Thymus (tissue), 11 donors: ENCODE measurements around the gene SSBP3. TPM values are rescaled to one million over a fixed set of nuclear protein-coding genes. Genes with fewer than 3 reads are reported as not detected.

ENCODE experiments used
- DNase-seq, 9 donors: peaks; one replicate each; pipeline ENCODE4 v3.0.0-alpha.2; 2013; ENCODE audit warnings: low spot score in 9 of 9, low read depth in 6 of 9, missing footprints in 1 of 9
- H3K27ac ChIP-seq, 2 donors: one replicate each; pipeline ENCODE4 v1.5.1; 2013; ENCODE audit warnings: control low read depth in 1 of 2, low read depth in 1 of 2, low read length in 1 of 2, mild to moderate bottlenecking in 1 of 2, moderate library complexity in 1 of 2
- H3K27me3 ChIP-seq, 2 donors: one replicate each; pipeline ENCODE4 v1.5.1; 2013; ENCODE audit warnings: low read length in 1 of 2; ENCODE audit not compliant: control insufficient read depth in 2 of 2, insufficient read depth in 1 of 2
- H3K36me3 ChIP-seq, 2 donors: one replicate each; pipeline ENCODE4 v1.5.1; 2013; ENCODE audit warnings: low read length in 1 of 2, mild to moderate bottlenecking in 1 of 2, moderate library complexity in 1 of 2; ENCODE audit not compliant: control insufficient read depth in 2 of 2, insufficient read depth in 2 of 2
- H3K4me1 ChIP-seq, 2 donors: one replicate each; pipeline ENCODE4 v1.5.1; 2013; ENCODE audit warnings: low read length in 2 of 2; ENCODE audit not compliant: control insufficient read depth in 2 of 2, insufficient read depth in 2 of 2
- H3K4me3 ChIP-seq, 2 donors: one replicate each; pipeline ENCODE4 v1.5.1; 2013; ENCODE audit warnings: low read length in 2 of 2, control low read depth in 1 of 2, mild to moderate bottlenecking in 1 of 2
- H3K9me3 ChIP-seq, 2 donors: one replicate each; pipeline ENCODE4 v1.5.1; 2013; ENCODE audit warnings: low read length in 1 of 2, mild to moderate bottlenecking in 1 of 2; ENCODE audit not compliant: control insufficient read depth in 2 of 2, insufficient read depth in 1 of 2
- WGBS: extraction: QIAGEN DNeasy Blood & Tissue Kit; methylation state at CpG from one replicate; pipeline ENCODE4 v1.1.7; 2013; 5-methylcytosine and 5-hydroxymethylcytosine counted together
- polyA plus RNA-seq: library from polyadenylated mRNA; stranded (reverse); fragments of 200-250 nt; gene quantifications from one replicate; pipeline ENCODE4 v1.2.3, GENCODE V29; 2013
- total RNA-seq: library from RNA; stranded (reverse); fragments of 120-200 nt; gene quantifications from one replicate; pipeline ENCODE4 v1.2.4, GENCODE V29; 2013
- donor health status: healthy.

Gene SSBP3
- total and polyA plus RNA-seq, 2 donors: 36.8 to 55.7 TPM

DNA sequence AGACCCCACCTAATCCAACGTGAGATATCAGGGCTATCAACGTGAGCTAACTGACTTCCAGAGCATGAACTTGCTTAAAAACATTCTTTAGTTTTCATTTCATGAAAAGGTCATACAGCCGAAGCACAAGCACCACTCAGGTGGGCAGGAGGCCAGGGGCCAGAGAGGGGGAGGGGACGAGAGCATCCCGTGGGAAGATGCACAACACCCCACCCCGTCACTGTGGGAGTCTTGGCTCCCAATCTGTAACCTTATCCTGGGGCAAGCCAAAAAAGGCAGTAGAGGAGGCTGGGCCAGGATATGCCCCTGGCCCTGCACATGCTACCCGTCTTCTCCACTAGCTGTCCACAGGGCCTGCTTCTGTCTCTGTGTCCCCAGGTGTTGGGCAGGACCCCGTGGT lies 31.4 kb downstream of the SSBP3 start:
- H3K27ac ChIP-seq: no peak overlapping the region

DNA sequence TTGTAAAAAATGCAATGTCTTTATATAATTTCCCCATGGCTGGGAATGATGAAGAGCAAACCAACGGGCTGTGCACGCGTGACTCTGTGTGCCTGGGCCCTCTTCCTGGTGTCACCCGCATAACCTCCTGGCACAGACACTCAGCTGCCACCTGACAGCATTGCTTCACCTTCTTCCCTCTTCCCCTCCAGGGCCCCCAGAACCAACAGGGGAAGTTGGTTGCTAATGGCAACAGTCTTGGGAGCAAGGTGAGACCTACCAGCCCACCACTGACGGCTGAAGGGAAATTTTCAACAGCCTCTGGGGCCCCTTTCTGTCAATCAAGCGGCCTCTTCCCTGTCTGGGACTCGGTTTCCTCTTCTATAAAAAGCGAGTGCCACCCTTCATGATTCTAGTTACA lies 33.2 kb downstream of the SSBP3 start:
- Histone ChIP-seq H3K36me3 (peaks cover 50 to 58% of the 10 kb centered on the region in 2 donors), H3K4me1 (peaks cover 19 to 74% of the 10 kb centered on the region in 2 donors), H3K27ac (peak overlapping the region in 1 of 2 donors; percentile 32), H3K27me3 (no peaks in the 10 kb centered on the region), H3K9me3 (no peaks in the 10 kb centered on the region), H3K4me3 (peak overlapping the region in 1 of 2 donors; percentile 11)
- WGBS: 16% methylated on average over 8 of the region's 8 CpGs
- peak in 8 of 9 donors; percentile 32 to 86 (median 66) for DNase-seq

More for the DNA sequence above, 31.4 kb downstream of the SSBP3 start:
- Histone ChIP-seq H3K27me3 (no peaks in the 10 kb centered on the region), H3K4me3 (no peak overlapping the region), H3K4me1 (peaks cover 35 to 92% of the 10 kb centered on the region in 2 donors), H3K9me3 (no peaks in the 10 kb centered on the region), H3K36me3 (peaks cover 57 to 61% of the 10 kb centered on the region in 2 donors)
- 88% methylated on average over 8 of the region's 8 CpGs for WGBS
- no peak for DNase-seq

DNA sequence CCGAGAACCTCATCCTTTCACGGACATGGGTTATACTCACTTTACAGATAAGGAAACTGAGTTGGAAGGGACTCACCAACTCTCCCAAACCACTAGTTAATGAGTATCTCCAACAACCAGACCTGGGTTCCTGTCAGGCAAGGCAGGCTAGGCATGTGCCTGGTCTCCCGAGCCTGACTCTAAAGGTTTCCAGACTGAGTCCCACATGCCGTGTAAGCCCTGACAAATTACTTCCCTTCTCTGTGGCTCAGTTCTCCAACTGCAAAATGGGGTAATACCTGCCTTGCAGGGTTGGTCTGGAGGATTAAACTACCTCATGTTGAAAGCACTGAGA lies 34.3 kb downstream of the SSBP3 start:
- 90% methylated on average over 4 of the region's 4 CpGs for WGBS
- Histone ChIP-seq H3K27me3 (no peaks in the 10 kb centered on the region), H3K27ac (no peak overlapping the region), H3K36me3 (peaks cover 49 to 60% of the 10 kb centered on the region in 2 donors), H3K4me1 (peaks cover 17 to 64% of the 10 kb centered on the region in 2 donors), H3K4me3 (no peak overlapping the region), H3K9me3 (no peaks in the 10 kb centered on the region)
- no peak for DNase-seq

DNA sequence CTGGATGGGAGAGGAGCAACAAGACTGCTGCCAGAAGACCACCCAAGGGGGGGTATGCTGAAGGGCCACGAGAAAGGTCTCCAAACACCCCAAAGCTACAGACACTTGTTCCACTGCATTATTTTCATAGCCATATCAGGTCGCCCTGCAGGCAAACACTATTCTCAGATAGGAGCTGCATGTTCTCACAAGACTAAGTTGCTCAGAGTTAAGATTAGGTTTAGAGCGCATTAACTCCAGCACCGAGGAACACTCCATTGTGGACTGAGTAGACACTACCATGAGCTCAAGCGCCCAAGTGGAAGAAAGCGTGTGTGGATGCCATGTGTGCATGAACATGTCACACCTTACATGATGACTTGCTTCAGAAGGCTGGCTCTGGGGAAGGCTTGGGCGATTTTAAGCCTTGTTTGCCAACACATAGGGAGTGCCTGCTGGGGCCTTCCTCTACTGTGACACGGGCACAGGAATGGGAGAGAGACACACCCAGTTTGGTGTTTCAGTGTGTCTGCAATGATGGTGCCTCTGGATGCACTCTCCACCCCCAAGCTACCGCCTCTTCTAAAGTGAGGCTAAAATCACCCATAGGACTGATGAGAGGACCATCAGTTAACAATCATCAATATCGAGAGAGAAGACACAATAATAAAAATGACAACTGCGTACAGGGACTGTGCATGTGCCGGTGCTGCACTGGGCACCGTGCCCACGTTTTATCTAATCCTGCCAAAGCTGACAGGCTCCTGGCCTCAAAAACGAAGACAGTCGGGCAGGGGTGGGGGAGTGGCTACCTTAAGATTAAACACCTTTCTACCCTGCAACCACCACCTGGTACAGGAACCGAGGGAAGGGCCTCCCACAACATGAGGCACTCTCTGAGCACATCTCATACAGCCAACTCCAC lies 34.9 kb downstream of the SSBP3 start:
- no peak for DNase-seq
- no peak overlapping the region for H3K27ac ChIP-seq
- 91% methylated on average over 17 of the region's 17 CpGs for WGBS

DNA sequence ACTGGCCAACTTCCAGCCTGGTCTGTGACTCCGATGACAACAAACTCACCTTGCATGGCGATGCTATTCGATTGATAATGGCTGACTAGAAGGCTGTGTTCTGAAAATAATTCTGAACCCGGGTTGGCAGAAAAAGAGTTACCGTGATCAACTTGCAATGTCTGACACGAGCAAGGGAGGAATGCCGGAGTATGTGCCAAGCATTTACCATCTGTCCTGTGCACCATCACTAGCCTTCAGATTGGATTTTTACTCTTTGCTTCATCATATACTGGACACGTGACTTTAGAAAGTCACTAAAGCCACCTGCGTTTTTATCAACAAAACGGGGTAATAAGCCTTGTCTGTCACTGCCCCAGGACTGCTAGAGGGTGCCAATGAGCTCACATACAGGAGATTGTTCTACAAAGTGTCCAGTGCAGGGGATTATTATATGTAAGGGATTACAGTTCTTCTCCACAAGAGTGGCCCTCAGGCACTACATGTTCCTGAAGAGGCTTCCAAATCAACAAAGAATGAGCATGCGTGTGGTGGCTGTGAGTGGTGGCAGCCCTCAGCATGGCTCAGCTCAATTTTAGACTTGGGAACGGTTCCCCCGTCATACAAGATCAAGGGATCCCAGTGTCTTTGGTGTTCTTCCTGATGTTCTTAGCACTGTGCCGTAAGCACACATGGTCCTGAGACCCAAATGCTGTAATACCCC lies 35.8 kb downstream of the SSBP3 start:
- DNase-seq: no peak
- Histone ChIP-seq H3K27me3 (no peaks in the 10 kb centered on the region), H3K4me1 (peaks cover 14 to 50% of the 10 kb centered on the region in 2 donors), H3K36me3 (peaks cover 45 to 68% of the 10 kb centered on the region in 2 donors), H3K27ac (no peak overlapping the region), H3K9me3 (no peaks in the 10 kb centered on the region), H3K4me3 (no peak overlapping the region)
- 96% methylated on average over 14 of the region's 14 CpGs for WGBS

More for the DNA sequence above, 34.9 kb downstream of the SSBP3 start:
- H3K9me3 ChIP-seq: no peaks in the 10 kb centered on the region
- no peak overlapping the region for H3K4me3 ChIP-seq
- no peaks in the 10 kb centered on the region for H3K27me3 ChIP-seq
- H3K36me3 ChIP-seq: peaks cover 48 to 62% of the 10 kb centered on the region in 2 donors
- H3K4me1 ChIP-seq: peaks cover 14 to 58% of the 10 kb centered on the region in 2 donors

DNA sequence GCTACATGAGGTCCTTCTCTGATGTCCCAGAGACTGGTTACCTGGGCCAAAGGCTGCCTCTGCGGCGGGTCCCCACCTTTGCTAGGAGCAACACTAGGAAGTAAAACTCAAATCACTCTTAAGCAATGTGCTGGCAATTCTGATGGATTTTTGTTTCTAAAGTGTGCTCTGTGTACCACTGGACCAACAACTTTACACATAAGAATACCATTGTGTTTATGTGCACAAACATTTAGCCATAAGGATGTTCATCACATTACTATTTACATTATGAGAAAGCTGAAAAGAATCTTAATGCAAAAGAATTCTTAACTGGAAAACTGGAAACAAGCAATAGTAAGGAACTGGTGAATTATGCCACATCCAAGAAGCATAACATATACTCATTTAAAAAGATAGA lies 38.6 kb downstream of the SSBP3 start:
- H3K27me3 ChIP-seq: no peaks in the 10 kb centered on the region
- H3K27ac ChIP-seq: no peak overlapping the region
- H3K4me3 ChIP-seq: no peak overlapping the region
- H3K9me3 ChIP-seq: no peaks in the 10 kb centered on the region
- H3K36me3 ChIP-seq: peaks cover 40 to 70% of the 10 kb centered on the region in 2 donors
- H3K4me1 ChIP-seq: peaks cover 0 to 21% of the 10 kb centered on the region in 2 donors
- no peak for DNase-seq
- 94% methylated on average over 2 of the region's 2 CpGs for WGBS

DNA sequence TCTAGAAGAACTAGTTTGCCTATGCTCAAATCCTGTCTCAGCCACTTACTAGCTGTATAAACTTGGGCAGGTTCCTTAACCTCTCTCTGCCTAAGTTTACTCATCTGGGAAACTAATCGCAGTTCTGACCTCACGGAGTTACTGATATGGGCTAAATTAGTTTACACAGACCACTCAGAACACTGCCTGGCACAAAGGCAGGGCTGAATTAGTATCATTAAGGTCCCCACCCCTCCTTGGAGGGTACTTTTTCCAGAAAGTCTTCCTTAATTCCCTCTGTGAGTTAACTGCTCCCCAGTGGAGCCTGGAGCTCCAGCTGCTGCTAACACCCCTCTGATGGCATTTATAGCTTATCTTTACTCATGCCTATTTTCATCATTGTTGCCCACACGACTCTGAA lies 40.3 kb downstream of the SSBP3 start:
- WGBS: over 99% methylated on average over 3 of the region's 3 CpGs
- Histone ChIP-seq H3K4me1 (peaks cover 0 to 14% of the 10 kb centered on the region in 2 donors), H3K27ac (no peak overlapping the region), H3K36me3 (peaks cover 36 to 68% of the 10 kb centered on the region in 2 donors), H3K4me3 (no peak overlapping the region), H3K27me3 (no peaks in the 10 kb centered on the region), H3K9me3 (no peaks in the 10 kb centered on the region)
- no peak for DNase-seq

DNA sequence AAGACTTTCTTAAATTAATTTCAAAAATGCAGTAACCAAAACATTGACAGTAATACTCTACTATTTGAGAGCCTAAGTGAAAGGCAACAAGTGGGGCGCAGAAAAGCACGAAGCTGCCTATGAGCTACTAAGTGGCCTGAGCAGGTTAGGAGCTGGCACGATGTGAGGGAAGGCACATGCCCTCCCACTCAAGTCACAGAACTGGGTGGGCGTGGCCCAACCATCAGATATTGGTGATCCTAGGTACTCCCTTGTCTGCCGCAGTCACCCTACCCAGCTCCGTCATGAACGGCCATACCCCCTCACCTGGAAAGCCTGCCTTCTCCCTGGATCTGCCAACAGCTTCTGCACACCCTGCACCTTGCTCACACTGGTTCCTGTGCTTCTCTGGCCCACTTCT lies 40.8 kb downstream of the SSBP3 start:
- peaks cover 0 to 9% of the 10 kb centered on the region in 2 donors for H3K4me1 ChIP-seq
- WGBS: 96% methylated on average over 7 of the region's 7 CpGs
- H3K4me3 ChIP-seq: no peak overlapping the region
- H3K36me3 ChIP-seq: peaks cover 36 to 65% of the 10 kb centered on the region in 2 donors
- H3K27ac ChIP-seq: no peak overlapping the region
- H3K27me3 ChIP-seq: no peaks in the 10 kb centered on the region
- no peaks in the 10 kb centered on the region for H3K9me3 ChIP-seq
- DNase-seq: no peak

DNA sequence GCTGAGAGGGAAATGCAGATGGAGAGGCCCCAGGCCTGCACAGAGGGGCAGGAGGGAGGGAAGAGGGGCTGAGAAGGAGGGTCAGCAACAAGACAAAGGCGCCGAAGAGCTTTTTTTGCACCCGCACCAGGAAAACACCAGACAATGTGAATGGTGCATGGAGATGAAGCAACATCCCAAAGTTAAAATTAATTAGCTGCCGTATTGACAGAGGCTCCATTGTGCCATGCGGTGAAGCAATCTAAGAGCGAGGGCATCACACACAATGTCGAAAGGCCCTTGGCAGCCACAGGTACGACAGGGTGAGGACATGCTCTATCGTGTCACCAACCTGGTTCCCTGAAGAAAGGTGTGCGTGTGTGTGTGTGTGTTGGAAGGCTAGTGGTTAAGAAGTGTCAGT lies 41.2 kb downstream of the SSBP3 start:
- 98% methylated on average over 10 of the region's 10 CpGs for WGBS
- H3K27ac ChIP-seq: no peak overlapping the region
- no peaks in the 10 kb centered on the region for H3K27me3 ChIP-seq
- H3K4me3 ChIP-seq: no peak overlapping the region
- peaks cover 32 to 65% of the 10 kb centered on the region in 2 donors for H3K36me3 ChIP-seq
- H3K9me3 ChIP-seq: no peaks in the 10 kb centered on the region
- DNase-seq: no peak
- peaks cover 0 to 11% of the 10 kb centered on the region in 2 donors for H3K4me1 ChIP-seq
